Left lung (tissue), 14 donors: Measurements from ENCODE around the gene TSN. TPM values are rescaled to one million over a fixed set of nuclear protein-coding genes. Genes with fewer than 3 reads are reported as not detected.

Experiments
- ATAC-seq: fragments of 200-7000 bp; cut with Tn5 transposase; one replicate; pipeline ENCODE4 v1.9.1; 2020; ENCODE audit warnings: moderate library complexity
- DNase-seq, 4 donors: peaks; one replicate each; pipeline ENCODE4 v3.0.0-alpha.2; 2013 to 2020
- H3K27ac ChIP-seq, 2 donors: fragments of 200-600 bp; sonication (generic) in 1 of 2; one replicate each; pipeline versions ENCODE4 v1.5.0 to v1.8.0; 2020 to 2021
- H3K27me3 ChIP-seq, 2 donors: fragments of 200-600 bp; sonication (generic) in 1 of 2; one replicate each; pipeline versions ENCODE4 v1.5.0 to v1.8.0; 2020 to 2021
- H3K36me3 ChIP-seq, 2 donors: fragments of 200-600 bp; sonication (generic) in 1 of 2; one replicate each; pipeline versions ENCODE4 v1.5.0 to v1.8.0; 2020 to 2021
- H3K4me1 ChIP-seq, 2 donors: fragments of 200-600 bp; one replicate each; pipeline ENCODE4 v1.8.0; 2021
- H3K4me3 ChIP-seq, 2 donors: fragments of 200-600 bp; sonication (generic) in 1 of 2; one replicate each; pipeline versions ENCODE4 v1.5.0 to v1.8.0; 2020 to 2021; ENCODE audit warnings: mild to moderate bottlenecking in 1 of 2
- H3K9me3 ChIP-seq, 2 donors: fragments of 200-600 bp; sonication (generic) in 1 of 2; one replicate each; pipeline versions ENCODE4 v1.5.0 to v1.8.0; 2020 to 2021
- intact Hi-C, 2 donors: fragments of 100-400 bp; cut with DNase I; formaldehyde crosslinking; loops; one replicate each; pipeline versions ENCODE4 v1.11.2 to v1.14.2; 2022
- long read RNA-seq, 12 donors: library from polyadenylated mRNA in 2 of 12; unstranded in 2 of 12; transcript quantifications; one replicate each; pipeline ENCODE4 v2.0.0 and lab custom pipeline, GENCODE V29; 2019 to 2026
- polyA plus RNA-seq, 6 donors: library from polyadenylated mRNA; unstranded; fragments of 120-200 nt; gene quantifications; one replicate each; pipeline ENCODE4 v1.2.1, GENCODE V29; 2013; ENCODE audit not compliant: insufficient read length in 6 of 6
- total RNA-seq, 2 donors: library from RNA; stranded (reverse); fragmentation: NEBNext Ultra II Directional; extraction: Animal tissue kit (Norgen Biotek cat#: 25700); gene quantifications; one replicate each; pipeline ENCODE4 v1.2.1, GENCODE V29; 2021
- TF ChIP-seq, protein P1 (sequence below), 2 donors: fragments of 200-600 bp; sonication (generic) in 1 of 2; IDR thresholded peaks; one replicate each; pipeline versions ENCODE4 v1.5.0 to v1.8.0; 2021; ENCODE audit warnings: antibody characterized with exemption in 2 of 2
- donor health status: DM: no; HTN: yes; CAD: no.
- donor health status: DM: no; HTN: no; CAD: no.

The TSN gene
- 10 to 100 TPM; 51.3 to 56.9 TPM for total RNA-seq
- 10 to 100 TPM; 81.5 to 94.3 (median 89.1) TPM for polyA plus RNA-seq
- long read RNA-seq, donor 1, transcript TSN-201 (6 exons, 3,420 nt): major isoform, 28 of 66 reads
- long read RNA-seq, donor 1, partial matches to known transcripts: 34 of 66 reads
- long read RNA-seq, donor 1, other reads (novel, unspliced or antisense): 0 of 66 reads
- long read RNA-seq, donor 2, transcript TSN-201 (6 exons, 3,420 nt): major isoform, 43 of 49 reads
- long read RNA-seq, donor 2, partial matches to known transcripts: 5 of 49 reads
- long read RNA-seq, donor 2, other reads (novel, unspliced or antisense): 0 of 49 reads
- long read RNA-seq, donor 3, transcript TSN-201 (6 exons, 3,420 nt): major isoform, 29 of 30 reads
- long read RNA-seq, donor 3, partial matches to known transcripts: 0 of 30 reads
- long read RNA-seq, donor 3, other reads (novel, unspliced or antisense): 0 of 30 reads
- long read RNA-seq, donor 4, transcript TSN-201 (6 exons, 3,420 nt): major isoform, 22 of 26 reads
- long read RNA-seq, donor 4, partial matches to known transcripts: 0 of 26 reads
- long read RNA-seq, donor 4, other reads (novel, unspliced or antisense): 4 of 26 reads
- long read RNA-seq, donor 5, transcript TSN-201 (6 exons, 3,420 nt): major isoform, 26 of 26 reads
- long read RNA-seq, donor 5, partial matches to known transcripts: 0 of 26 reads
- long read RNA-seq, donor 5, other reads (novel, unspliced or antisense): 0 of 26 reads
- long read RNA-seq, donor 6, transcript TSN-201 (6 exons, 3,420 nt): major isoform, 26 of 33 reads
- long read RNA-seq, donor 6, partial matches to known transcripts: 5 of 33 reads
- long read RNA-seq, donor 6, other reads (novel, unspliced or antisense): 0 of 33 reads
- long read RNA-seq, donor 7, transcript TSN-201 (6 exons, 3,420 nt): major isoform, 21 of 28 reads
- long read RNA-seq, donor 7, partial matches to known transcripts: 5 of 28 reads
- long read RNA-seq, donor 7, other reads (novel, unspliced or antisense): 0 of 28 reads
- long read RNA-seq, donor 8, transcript TSN-201 (6 exons, 3,420 nt): major isoform, 25 of 34 reads
- long read RNA-seq, donor 8, partial matches to known transcripts: 8 of 34 reads
- long read RNA-seq, donor 8, other reads (novel, unspliced or antisense): 0 of 34 reads
- long read RNA-seq, donor 9: 0 reads
- long read RNA-seq, donor 10, transcript TSN-201 (6 exons, 3,420 nt): major isoform, 29 of 31 reads
- long read RNA-seq, donor 10, partial matches to known transcripts: 0 of 31 reads
- long read RNA-seq, donor 10, other reads (novel, unspliced or antisense): 2 of 31 reads
- long read RNA-seq, donor 11, transcript TSN-201 (6 exons, 3,420 nt): major isoform, 26 of 34 reads
- long read RNA-seq, donor 11, partial matches to known transcripts: 6 of 34 reads
- long read RNA-seq, donor 11, other reads (novel, unspliced or antisense): 0 of 34 reads
- long read RNA-seq, donor 12, transcript TSN-201 (6 exons, 3,420 nt): major isoform, 18 of 20 reads
- long read RNA-seq, donor 12, partial matches to known transcripts: 0 of 20 reads
- long read RNA-seq, donor 12, other reads (novel, unspliced or antisense): 0 of 20 reads

- ATAC-seq (peak; percentile 100), DNase-seq (peak; percentile 97 to 100 (median 98))
- TF ChIP-seq, protein P1, sequence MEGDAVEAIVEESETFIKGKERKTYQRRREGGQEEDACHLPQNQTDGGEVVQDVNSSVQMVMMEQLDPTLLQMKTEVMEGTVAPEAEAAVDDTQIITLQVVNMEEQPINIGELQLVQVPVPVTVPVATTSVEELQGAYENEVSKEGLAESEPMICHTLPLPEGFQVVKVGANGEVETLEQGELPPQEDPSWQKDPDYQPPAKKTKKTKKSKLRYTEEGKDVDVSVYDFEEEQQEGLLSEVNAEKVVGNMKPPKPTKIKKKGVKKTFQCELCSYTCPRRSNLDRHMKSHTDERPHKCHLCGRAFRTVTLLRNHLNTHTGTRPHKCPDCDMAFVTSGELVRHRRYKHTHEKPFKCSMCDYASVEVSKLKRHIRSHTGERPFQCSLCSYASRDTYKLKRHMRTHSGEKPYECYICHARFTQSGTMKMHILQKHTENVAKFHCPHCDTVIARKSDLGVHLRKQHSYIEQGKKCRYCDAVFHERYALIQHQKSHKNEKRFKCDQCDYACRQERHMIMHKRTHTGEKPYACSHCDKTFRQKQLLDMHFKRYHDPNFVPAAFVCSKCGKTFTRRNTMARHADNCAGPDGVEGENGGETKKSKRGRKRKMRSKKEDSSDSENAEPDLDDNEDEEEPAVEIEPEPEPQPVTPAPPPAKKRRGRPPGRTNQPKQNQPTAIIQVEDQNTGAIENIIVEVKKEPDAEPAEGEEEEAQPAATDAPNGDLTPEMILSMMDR (IDR thresholded peaks at IDR 0.05): no peak
- peak within 1 kb of the TSS; percentile 76 to 91 for H3K27ac ChIP-seq
- H3K4me1 ChIP-seq: peaks cover 22 to 29% of the 10 kb centered on the region in 2 donors
- H3K36me3 ChIP-seq: peaks cover 0 to 13% of the 10 kb centered on the region in 2 donors
- intact Hi-C loops: no loop called here
- H3K4me3 ChIP-seq: peak within 1 kb of the TSS; percentile 94 to 99
- no peaks in the 10 kb centered on the region for H3K27me3 ChIP-seq
- no peaks in the 10 kb centered on the region for H3K9me3 ChIP-seq
Observed at GRCh38 chr2:121755237-121756111, at the start of gene TSN. TSS of gene TSN (plus strand) at chr2:121755651. CDS start at chr2:121755780, 129 bp downstream.

DNA sequence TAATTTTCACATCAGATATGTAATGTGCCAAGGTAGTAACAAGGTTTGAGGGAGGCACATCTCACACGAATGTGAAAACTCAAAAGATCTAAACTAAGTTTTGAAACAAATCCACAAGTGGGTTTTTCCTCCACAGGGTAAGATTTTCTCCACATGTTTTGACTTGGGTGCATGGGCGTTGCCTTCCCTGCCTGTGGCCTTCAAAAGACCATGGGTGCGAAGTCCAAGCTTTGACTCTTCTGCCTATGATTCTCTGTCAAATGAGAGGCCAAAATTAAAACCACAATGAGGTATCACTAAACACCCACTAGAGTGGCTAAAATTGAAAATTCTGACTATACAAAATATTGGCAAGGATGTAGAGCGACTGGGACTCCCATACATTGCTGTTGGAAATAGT lies 49.5 kb upstream of the TSN start:
- ATAC-seq (no peak), DNase-seq (no peak)
- no peaks in the 10 kb centered on the region for H3K9me3 ChIP-seq
- peaks cover 0 to 1% of the 10 kb centered on the region in 2 donors for H3K4me1 ChIP-seq
- intact Hi-C loops: no loop called here
- TF ChIP-seq, protein P1 (IDR thresholded peaks at IDR 0.05): no peak
- no peaks in the 10 kb centered on the region for H3K27me3 ChIP-seq
- H3K36me3 ChIP-seq: no peaks in the 10 kb centered on the region
- no peak overlapping the region for H3K4me3 ChIP-seq
- no peak overlapping the region for H3K27ac ChIP-seq

- ATAC-seq (peak; percentile 86), DNase-seq (no peak)
- Histone ChIP-seq H3K4me1 (no peaks in the 10 kb centered on the region), H3K4me3 (no peak overlapping the region), H3K9me3 (no peaks in the 10 kb centered on the region), H3K27ac (peak overlapping the region in 1 of 2 donors; percentile 21), H3K36me3 (no peaks in the 10 kb centered on the region), H3K27me3 (no peaks in the 10 kb centered on the region)
- TF ChIP-seq, protein P1 (IDR thresholded peaks at IDR 0.05): no peak
- intact Hi-C loops: no loop called here
Observed at GRCh38 chr2:121707344-121707919, 48.0 kb upstream of the TSN start.

GRCh38 chr2:121707920-121708361 lies 47.5 kb upstream of the TSN start:
- TF ChIP-seq, protein P1 (IDR thresholded peaks at IDR 0.05): no peak
- ATAC-seq: peak; percentile 92
- intact Hi-C loops: no loop called here
- Histone ChIP-seq H3K27ac (peak overlapping the region in 1 of 2 donors; percentile 21), H3K36me3 (no peaks in the 10 kb centered on the region), H3K27me3 (no peaks in the 10 kb centered on the region), H3K9me3 (no peaks in the 10 kb centered on the region), H3K4me3 (no peak overlapping the region), H3K4me1 (no peaks in the 10 kb centered on the region)
- peak in 1 of 4 donors; percentile 83 for DNase-seq
